GM13976 (cell line): ENCODE results near the gene HELZ.

Experiments used
- DNase-seq: peaks from one replicate; pipeline ENCODE4 v3.0.0; 2012; ENCODE audit warnings: low spot score
- in situ Hi-C: fragments of 300-500 bp; cut with MboI; formaldehyde crosslinking; loops from one replicate; pipeline ENCODE4 v1.12.0; 2022; ENCODE audit warnings: low sequenced_read_pairs, mixed read lengths, inconsistent platforms; ENCODE audit not compliant: unreplicated experiment
- TF ChIP-seq, protein P1 (sequence below): IDR thresholded peaks from 2 replicates; pipeline ENCODE4 v1.5.1; 2012; ENCODE audit warnings: borderline replicate concordance, mild to moderate bottlenecking; ENCODE audit not compliant: insufficient read depth; ENCODE audit errors: extremely low read depth, missing control alignments, control extremely low read depth

Gene HELZ

DNA sequence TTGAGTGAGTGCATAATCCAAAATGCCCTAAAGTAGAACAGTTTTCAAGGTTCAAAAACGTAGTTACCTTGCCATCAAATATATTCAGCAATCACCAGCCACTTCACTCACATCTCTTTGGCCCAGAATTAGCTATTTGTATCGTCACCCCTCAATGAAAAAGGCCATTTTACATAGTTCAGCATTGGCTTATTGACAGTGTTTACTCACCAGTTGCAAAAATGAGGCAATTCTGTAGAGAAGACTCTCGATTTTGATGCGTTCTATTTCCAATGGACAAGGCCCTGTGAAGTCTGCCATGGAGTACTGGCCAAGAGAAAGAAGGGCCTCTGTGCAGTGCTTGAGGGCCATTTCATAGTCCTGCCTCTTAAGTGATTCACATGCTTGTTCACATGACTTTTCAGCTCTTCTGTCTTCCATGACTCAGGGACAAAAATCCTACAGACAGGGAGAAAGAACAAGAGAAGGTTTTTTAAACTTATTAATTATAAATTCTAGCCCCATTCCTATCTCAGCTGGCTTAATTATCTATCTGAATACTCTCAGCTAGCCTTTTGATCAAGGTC, 26.5 kb downstream of the HELZ start:
- TF ChIP-seq, protein P1, sequence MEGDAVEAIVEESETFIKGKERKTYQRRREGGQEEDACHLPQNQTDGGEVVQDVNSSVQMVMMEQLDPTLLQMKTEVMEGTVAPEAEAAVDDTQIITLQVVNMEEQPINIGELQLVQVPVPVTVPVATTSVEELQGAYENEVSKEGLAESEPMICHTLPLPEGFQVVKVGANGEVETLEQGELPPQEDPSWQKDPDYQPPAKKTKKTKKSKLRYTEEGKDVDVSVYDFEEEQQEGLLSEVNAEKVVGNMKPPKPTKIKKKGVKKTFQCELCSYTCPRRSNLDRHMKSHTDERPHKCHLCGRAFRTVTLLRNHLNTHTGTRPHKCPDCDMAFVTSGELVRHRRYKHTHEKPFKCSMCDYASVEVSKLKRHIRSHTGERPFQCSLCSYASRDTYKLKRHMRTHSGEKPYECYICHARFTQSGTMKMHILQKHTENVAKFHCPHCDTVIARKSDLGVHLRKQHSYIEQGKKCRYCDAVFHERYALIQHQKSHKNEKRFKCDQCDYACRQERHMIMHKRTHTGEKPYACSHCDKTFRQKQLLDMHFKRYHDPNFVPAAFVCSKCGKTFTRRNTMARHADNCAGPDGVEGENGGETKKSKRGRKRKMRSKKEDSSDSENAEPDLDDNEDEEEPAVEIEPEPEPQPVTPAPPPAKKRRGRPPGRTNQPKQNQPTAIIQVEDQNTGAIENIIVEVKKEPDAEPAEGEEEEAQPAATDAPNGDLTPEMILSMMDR: no peak
- DNase-seq: no peak

GRCh38 chr17:67217446-67217845, 27.6 kb downstream of the HELZ start:
- no peak for DNase-seq
- in situ Hi-C loops: no loop called here
- TF ChIP-seq, protein P1: no peak

More for the DNA sequence above, 26.5 kb downstream of the HELZ start:
- in situ Hi-C loops: no loop called here

- in situ Hi-C loops: no loop called here
- DNase-seq: no peak
- TF ChIP-seq, protein P1: no peak
Observed at GRCh38 chr17:67216578-67217320, 28.2 kb downstream of the HELZ start.

DNA sequence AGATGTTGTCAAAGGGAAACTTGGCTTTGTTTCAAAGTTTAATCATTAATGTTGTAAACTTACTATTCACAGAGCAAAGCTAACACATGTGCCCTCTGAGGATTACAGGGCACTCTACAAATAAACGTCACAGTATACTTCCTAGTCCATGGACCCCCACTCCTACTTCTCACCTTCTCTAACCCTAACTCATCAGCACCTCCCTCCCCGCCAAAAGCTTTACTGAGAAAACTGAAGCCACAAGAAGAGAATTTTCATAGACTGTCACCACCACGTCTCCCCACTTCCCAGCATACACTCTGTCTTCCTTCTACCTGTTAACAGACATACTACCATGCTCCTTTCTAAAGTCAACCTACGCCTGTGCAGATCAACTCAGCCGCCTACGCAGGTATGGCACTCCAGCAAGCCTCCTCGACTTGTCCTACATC, 29.0 kb downstream of the HELZ start:
- in situ Hi-C loops: no loop called here
- TF ChIP-seq, protein P1: no peak
- no peak for DNase-seq

DNA sequence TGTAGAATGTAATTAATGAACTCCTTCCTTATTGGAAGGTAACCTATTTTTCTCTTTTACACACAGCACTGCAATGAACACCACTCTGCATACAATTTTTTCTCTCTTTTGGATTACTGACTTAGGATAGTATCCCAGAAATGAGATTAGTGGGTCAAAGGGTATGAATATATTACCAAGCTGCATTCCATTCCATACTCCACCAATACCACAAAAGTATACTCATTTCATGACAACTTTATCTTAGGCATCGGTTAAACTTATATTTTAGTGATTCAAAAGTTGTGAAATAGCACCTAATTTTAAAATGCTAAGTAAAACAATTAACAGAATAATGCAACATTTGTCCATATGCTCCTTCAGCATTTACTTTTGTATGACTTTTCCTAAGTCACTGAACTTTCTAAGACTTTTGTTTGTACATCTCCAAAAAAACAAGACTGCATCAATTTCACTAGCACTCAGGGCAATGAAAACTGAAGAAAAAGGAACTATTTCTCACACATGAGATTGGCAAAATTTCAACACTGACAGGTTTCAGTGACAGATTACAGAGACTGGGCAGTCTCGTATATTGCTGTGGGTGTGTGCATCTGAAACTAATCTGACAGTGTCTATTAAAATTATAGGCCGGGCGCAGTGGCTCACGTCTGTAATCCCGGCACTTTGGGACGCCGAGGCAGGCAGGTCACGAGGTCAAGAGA, 32.1 kb downstream of the HELZ start:
- DNase-seq: no peak
- TF ChIP-seq, protein P1: no peak
- in situ Hi-C loops: no loop called here

DNA sequence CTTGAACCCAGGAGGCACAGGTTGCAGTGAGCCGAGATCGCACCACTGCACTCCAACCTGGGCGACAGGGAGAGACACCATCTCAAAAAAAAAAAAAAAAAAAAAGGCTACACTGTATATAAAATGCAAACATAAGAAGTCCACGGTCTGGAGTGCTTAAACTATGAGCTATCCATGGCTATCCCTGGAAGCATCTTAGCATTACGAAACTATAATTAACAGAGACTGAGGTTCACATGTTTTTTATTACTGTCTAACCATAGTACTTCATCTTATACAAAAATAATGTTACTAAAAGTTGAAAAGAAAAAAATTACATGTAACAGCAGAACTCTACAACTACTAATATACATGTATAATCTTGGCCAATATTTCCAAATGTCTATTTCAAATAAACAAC, 32.8 kb downstream of the HELZ start:
- TF ChIP-seq, protein P1: no peak
- in situ Hi-C loops: no loop called here
- DNase-seq: no peak
